Osteoblast (primary cell): Measurements from ENCODE around the gene VANGL2. TPM values are rescaled to one million over a fixed set of nuclear protein-coding genes. Genes with fewer than 3 reads are reported as not detected.

Source experiments
- DNase-seq: peaks from one replicate; pipeline ENCODE4 v3.0.0; 2011; ENCODE audit warnings: low spot score, mixed read lengths; ENCODE audit not compliant: insufficient read length; ENCODE audit errors: missing footprints
- H2AFZ ChIP-seq: 2 replicates; pipeline ENCODE4 v1.6.0; 2011; ENCODE audit warnings: mild to moderate bottlenecking, low read length
- H3K27ac ChIP-seq: 2 replicates; pipeline ENCODE4 v1.5.1; 2011; ENCODE audit warnings: mild to moderate bottlenecking, low read depth, low read length, moderate library complexity
- H3K27me3 ChIP-seq: 2 replicates; pipeline ENCODE4 v1.6.0; 2012; ENCODE audit warnings: mild to moderate bottlenecking, control low read depth, inconsistent platforms, low read length, moderate library complexity; ENCODE audit not compliant: insufficient read depth
- H3K36me3 ChIP-seq: 2 replicates; pipeline ENCODE4 v1.5.1; 2011; ENCODE audit warnings: mild to moderate bottlenecking, low read length, control low read depth, moderate library complexity; ENCODE audit not compliant: insufficient read depth
- H3K4me1 ChIP-seq: 2 replicates; pipeline ENCODE4 v1.5.1; 2011; ENCODE audit warnings: mild to moderate bottlenecking, low read length, control low read depth, moderate library complexity; ENCODE audit not compliant: insufficient read depth
- H3K4me2 ChIP-seq: 2 replicates; pipeline ENCODE4 v1.6.0; 2011; ENCODE audit warnings: mild to moderate bottlenecking, low read length; ENCODE audit not compliant: insufficient read depth
- H3K4me3 ChIP-seq: fragments of 200-600 bp; sonication (generic); 3 replicates; pipeline ENCODE4 v1.5.1; 2012; ENCODE audit warnings: mild to moderate bottlenecking, low read length, inconsistent platforms; ENCODE audit not compliant: insufficient read depth
- H3K79me2 ChIP-seq: 2 replicates; pipeline ENCODE4 v1.6.0; 2012; ENCODE audit warnings: mild to moderate bottlenecking, low read length, control low read depth, inconsistent platforms; ENCODE audit not compliant: insufficient read depth
- H3K9me3 ChIP-seq: 2 replicates; pipeline ENCODE4 v1.5.1; 2011; ENCODE audit warnings: low read depth, low read length, control low read depth
- H4K20me1 ChIP-seq: 2 replicates; pipeline ENCODE4 v1.6.0; 2012; ENCODE audit warnings: mild to moderate bottlenecking, low read length, control low read depth; ENCODE audit not compliant: insufficient read depth
- total RNA-seq: library from RNA; depleted of rRNA; stranded (reverse); fragments of >200 nt; gene quantifications from 2 replicates; pipeline ENCODE4 v1.2.3, GENCODE V29; 2012
- TF ChIP-seq, protein P1 (sequence below): IDR thresholded peaks from 2 replicates; pipeline ENCODE4 v1.5.1; 2011; ENCODE audit warnings: mild to moderate bottlenecking, low read depth, low read length, moderate library complexity; ENCODE audit errors: extremely low read depth

VANGL2 gene
- total RNA-seq, 1 donor = not detected

DNA sequence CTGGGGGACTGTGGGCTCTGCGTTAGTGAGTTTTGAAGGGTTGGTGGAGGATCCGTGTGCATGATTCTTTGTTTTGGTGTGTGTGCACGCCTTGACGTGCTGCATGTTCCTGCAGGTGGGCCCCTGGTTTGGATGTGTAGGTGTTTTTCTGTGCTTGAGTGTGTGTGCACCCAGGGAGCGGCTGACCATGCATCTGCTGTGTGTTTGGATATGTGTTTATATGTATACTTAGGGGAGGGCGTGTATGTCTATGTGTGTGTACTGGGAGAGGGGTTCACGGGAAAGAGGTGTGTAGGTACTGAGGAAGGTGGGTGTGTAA is 1.1 kb downstream of the VANGL2 start:
- TF ChIP-seq, protein P1, sequence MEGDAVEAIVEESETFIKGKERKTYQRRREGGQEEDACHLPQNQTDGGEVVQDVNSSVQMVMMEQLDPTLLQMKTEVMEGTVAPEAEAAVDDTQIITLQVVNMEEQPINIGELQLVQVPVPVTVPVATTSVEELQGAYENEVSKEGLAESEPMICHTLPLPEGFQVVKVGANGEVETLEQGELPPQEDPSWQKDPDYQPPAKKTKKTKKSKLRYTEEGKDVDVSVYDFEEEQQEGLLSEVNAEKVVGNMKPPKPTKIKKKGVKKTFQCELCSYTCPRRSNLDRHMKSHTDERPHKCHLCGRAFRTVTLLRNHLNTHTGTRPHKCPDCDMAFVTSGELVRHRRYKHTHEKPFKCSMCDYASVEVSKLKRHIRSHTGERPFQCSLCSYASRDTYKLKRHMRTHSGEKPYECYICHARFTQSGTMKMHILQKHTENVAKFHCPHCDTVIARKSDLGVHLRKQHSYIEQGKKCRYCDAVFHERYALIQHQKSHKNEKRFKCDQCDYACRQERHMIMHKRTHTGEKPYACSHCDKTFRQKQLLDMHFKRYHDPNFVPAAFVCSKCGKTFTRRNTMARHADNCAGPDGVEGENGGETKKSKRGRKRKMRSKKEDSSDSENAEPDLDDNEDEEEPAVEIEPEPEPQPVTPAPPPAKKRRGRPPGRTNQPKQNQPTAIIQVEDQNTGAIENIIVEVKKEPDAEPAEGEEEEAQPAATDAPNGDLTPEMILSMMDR = no peak
- no peaks in the 10 kb centered on the region for H3K4me1 ChIP-seq
- H3K27me3 ChIP-seq = peaks cover 67% of the 10 kb centered on the region
- H3K79me2 ChIP-seq = no peaks in the 10 kb centered on the region
- no peak overlapping the region for H3K4me2 ChIP-seq
- no peak overlapping the region for H3K4me3 ChIP-seq
- DNase-seq = no peak
- H4K20me1 ChIP-seq = no peaks in the 10 kb centered on the region
- no peak overlapping the region for H3K27ac ChIP-seq
- no peaks in the 10 kb centered on the region for H3K36me3 ChIP-seq
- no peak overlapping the region for H2AFZ ChIP-seq
- no peaks in the 10 kb centered on the region for H3K9me3 ChIP-seq

DNA sequence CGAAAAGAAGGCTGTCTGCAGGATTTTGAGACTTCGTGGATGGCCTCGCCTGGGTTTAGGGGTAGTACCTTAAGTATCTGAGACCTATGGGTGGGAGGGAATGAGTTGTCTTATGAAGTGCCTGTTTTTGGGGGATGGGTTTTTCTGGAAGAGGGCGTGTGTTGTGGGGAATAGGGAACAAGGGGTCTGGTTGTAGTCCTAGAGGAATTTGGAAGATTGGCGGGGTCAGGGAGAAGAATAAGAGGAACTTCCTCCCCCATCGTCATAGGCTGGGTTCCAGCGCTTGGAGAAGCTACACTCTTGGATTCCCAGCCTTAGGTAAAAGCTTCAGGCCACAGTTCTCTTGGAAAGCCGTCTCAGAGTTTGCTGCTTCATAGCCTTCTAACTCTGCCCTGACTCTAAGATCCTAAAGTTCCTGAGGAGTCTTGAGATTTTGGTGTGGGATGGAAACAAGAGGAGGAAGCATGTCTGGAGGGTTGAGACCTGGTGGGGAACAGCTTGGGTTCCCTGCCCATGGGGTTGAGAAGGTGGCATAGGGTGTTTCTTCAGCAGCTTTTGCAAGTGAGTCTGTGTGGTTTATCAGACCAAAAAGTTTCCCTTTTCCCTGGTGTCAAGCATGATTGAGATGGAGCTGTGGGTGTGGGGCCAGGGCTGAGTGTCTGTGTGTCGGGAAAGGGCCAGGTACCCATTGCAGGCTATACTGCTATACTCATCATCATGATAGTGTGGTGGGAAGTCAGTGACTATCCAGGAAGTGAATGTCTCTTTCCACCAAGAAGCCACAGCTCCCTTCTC is 1.8 kb downstream of the VANGL2 start:
- H3K79me2 ChIP-seq = no peaks in the 10 kb centered on the region
- H3K36me3 ChIP-seq = no peaks in the 10 kb centered on the region
- H4K20me1 ChIP-seq = no peaks in the 10 kb centered on the region
- no peak overlapping the region for H3K4me2 ChIP-seq
- H2AFZ ChIP-seq = no peak overlapping the region
- H3K4me3 ChIP-seq = no peak overlapping the region
- TF ChIP-seq, protein P1 = no peak
- H3K9me3 ChIP-seq = no peaks in the 10 kb centered on the region
- no peaks in the 10 kb centered on the region for H3K4me1 ChIP-seq
- peak; percentile 71 for DNase-seq
- no peak overlapping the region for H3K27ac ChIP-seq
- H3K27me3 ChIP-seq = peaks cover 62% of the 10 kb centered on the region

DNA sequence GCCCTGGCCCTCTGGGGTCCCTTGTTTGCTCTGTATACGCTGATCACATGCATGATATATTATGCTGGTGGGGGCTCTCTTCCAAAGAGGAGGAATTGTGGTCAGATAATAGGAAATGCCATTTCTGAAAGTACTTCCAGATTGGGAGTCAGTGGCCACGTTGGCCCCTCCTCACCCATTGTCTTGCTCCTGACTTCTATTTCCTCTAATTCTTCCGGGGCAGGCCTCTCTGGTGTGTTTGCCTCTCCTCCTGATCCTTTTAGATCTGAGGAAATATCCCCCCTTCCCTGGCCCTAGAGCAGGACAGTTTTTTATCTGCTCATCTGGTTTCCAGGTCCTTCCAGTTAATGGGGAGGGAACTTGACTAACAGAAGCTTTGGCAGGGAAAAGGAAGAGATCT is 2.9 kb downstream of the VANGL2 start:
- TF ChIP-seq, protein P1 = no peak
- H2AFZ ChIP-seq = no peak overlapping the region
- no peaks in the 10 kb centered on the region for H3K4me1 ChIP-seq
- H3K4me3 ChIP-seq = no peak overlapping the region
- no peak overlapping the region for H3K27ac ChIP-seq
- no peak for DNase-seq
- H4K20me1 ChIP-seq = no peaks in the 10 kb centered on the region
- H3K9me3 ChIP-seq = no peaks in the 10 kb centered on the region
- H3K79me2 ChIP-seq = no peaks in the 10 kb centered on the region
- H3K36me3 ChIP-seq = no peaks in the 10 kb centered on the region
- H3K27me3 ChIP-seq = peaks cover 57% of the 10 kb centered on the region
- no peak overlapping the region for H3K4me2 ChIP-seq

GRCh38 chr1:160404094-160404493 is 3.7 kb downstream of the VANGL2 start:
- Histone ChIP-seq H3K27ac (no peak overlapping the region), H3K4me3 (no peak overlapping the region), H3K36me3 (no peaks in the 10 kb centered on the region), H2AFZ (no peak overlapping the region), H3K27me3 (peaks cover 50% of the 10 kb centered on the region), H3K4me1 (no peaks in the 10 kb centered on the region), H3K9me3 (no peaks in the 10 kb centered on the region), H3K79me2 (no peaks in the 10 kb centered on the region), H3K4me2 (no peak overlapping the region), H4K20me1 (no peaks in the 10 kb centered on the region)
- TF ChIP-seq, protein P1 = no peak
- peak; percentile 79 for DNase-seq
